Fibroblast of mammary gland (primary cell): ENCODE results near the gene SARDH.

ENCODE experiments used
- DNase-seq: peaks from one replicate; pipeline ENCODE4 v3.0.0-alpha.2; 2010; ENCODE audit warnings: low read depth
- H3K4me3 ChIP-seq: 2 replicates; pipeline ENCODE4 v1.5.1; 2011; ENCODE audit warnings: low read depth, mild to moderate bottlenecking, low read length, moderate library complexity; ENCODE audit not compliant: control insufficient read depth
- CTCF ChIP-seq: conservative IDR thresholded peaks from 2 replicates; pipeline ENCODE4 v1.5.1; 2011; ENCODE audit warnings: low read depth, low read length, inconsistent platforms; ENCODE audit not compliant: control insufficient read depth, insufficient read depth

SARDH gene

GRCh38 chr9:133640580-133641395 lies 97.4 kb downstream of the SARDH start:
- DNase-seq, result no peak
- no peak overlapping the region for H3K4me3 ChIP-seq
- no peak for TF ChIP-seq CTCF

- no peak for DNase-seq
- TF ChIP-seq CTCF, result no peak
- no peak overlapping the region for H3K4me3 ChIP-seq
These were observed 98.0 kb downstream of the SARDH start for GRCh38 chr9:133640160-133640559.

- no peak for DNase-seq
- no peak for TF ChIP-seq CTCF
- no peak overlapping the region for H3K4me3 ChIP-seq
These were observed 98.5 kb downstream of the SARDH start for GRCh38 chr9:133639613-133640012.

GRCh38 chr9:133638711-133639110 lies 99.4 kb downstream of the SARDH start:
- H3K4me3 ChIP-seq, result no peak overlapping the region
- DNase-seq, result no peak
- no peak for TF ChIP-seq CTCF

- DNase-seq, result no peak
- no peak for TF ChIP-seq CTCF
- no peak overlapping the region for H3K4me3 ChIP-seq
These were observed 100.1 kb downstream of the SARDH start for GRCh38 chr9:133638076-133638475.

- DNase-seq, result no peak
- no peak overlapping the region for H3K4me3 ChIP-seq
- TF ChIP-seq CTCF, result no peak
These were observed 100.6 kb downstream of the SARDH start for GRCh38 chr9:133637451-133638055.

GRCh38 chr9:133636902-133637301 lies 101.2 kb downstream of the SARDH start:
- TF ChIP-seq CTCF, result no peak
- no peak for DNase-seq
- no peak overlapping the region for H3K4me3 ChIP-seq
